Stimulated activated CD4-positive, alpha-beta T cell treated with anti-CD3 and anti-CD28 coated beads, Interleukin-4, amount 100 ng/mL, for 1 hour (primary cell): ENCODE data around the gene EDEM1.
A peak's percentile ranks its signal among the peaks of the same experiment; 100 is the strongest.
"Not testable (repeated sequence)": the region's sequence is repeated elsewhere in the genome, so short reads cannot be mapped to it uniquely, and the experiment has no call there.

Source experiments
- DNase-seq: peaks from one replicate; pipeline ENCODE4 v3.0.0-alpha.2; 2020

Gene EDEM1

GRCh38 chr3:5181469-5182141, 5.9 kb upstream of the EDEM1 start:
- no peak for DNase-seq

GRCh38 chr3:5183714-5184113, 3.8 kb upstream of the EDEM1 start:
- not testable (repeated sequence) for DNase-seq

GRCh38 chr3:5184499-5184898, 3.0 kb upstream of the EDEM1 start:
- no peak for DNase-seq

GRCh38 chr3:5185093-5185673, 2.3 kb upstream of the EDEM1 start:
- DNase-seq: no peak

- DNase-seq: no peak
Observed at GRCh38 chr3:5186089-5186857, 1.2 kb upstream of the EDEM1 start.

GRCh38 chr3:5186858-5187155, 700 bp upstream of the EDEM1 start:
- no peak for DNase-seq

GRCh38 chr3:5187920-5188418, 462 bp downstream of the EDEM1 start:
- peak; percentile 60 for DNase-seq

- DNase-seq: peak; percentile 52
Observed at GRCh38 chr3:5188419-5189221, 1.1 kb downstream of the EDEM1 start.

GRCh38 chr3:5190147-5190791, 2.8 kb downstream of the EDEM1 start:
- no peak for DNase-seq

- DNase-seq: no peak
Observed at GRCh38 chr3:5191555-5192304, 4.2 kb downstream of the EDEM1 start.

GRCh38 chr3:5192571-5193365, 5.3 kb downstream of the EDEM1 start:
- DNase-seq: peak; percentile 24

GRCh38 chr3:5194341-5194740, 6.8 kb downstream of the EDEM1 start:
- no peak for DNase-seq

- no peak for DNase-seq
Observed at GRCh38 chr3:5194801-5195509, 7.4 kb downstream of the EDEM1 start.

GRCh38 chr3:5195605-5196004, 8.1 kb downstream of the EDEM1 start:
- DNase-seq: no peak

- no peak for DNase-seq
Observed at GRCh38 chr3:5197022-5197421, 9.5 kb downstream of the EDEM1 start.

- DNase-seq: peak; percentile 35
Observed at GRCh38 chr3:5197470-5198312, 10.2 kb downstream of the EDEM1 start.

GRCh38 chr3:5198313-5198677, 10.8 kb downstream of the EDEM1 start:
- no peak for DNase-seq

GRCh38 chr3:5198986-5199731, 11.7 kb downstream of the EDEM1 start:
- DNase-seq: no peak

- DNase-seq: no peak
Observed at GRCh38 chr3:5201536-5201935, 14.0 kb downstream of the EDEM1 start.
